NCI-H2107 (cell line): ENCODE data around the gene ATXN3L.
"Not testable (repeated sequence)": the region's sequence is repeated elsewhere in the genome, so short reads cannot be mapped to it uniquely, and the experiment has no call there.

Experiments
- DNase-seq: peaks from one replicate; lab custom pipeline; 2025; lab: John Stamatoyannopoulos, UW

Gene ATXN3L

GRCh38 chrX:13305108-13305507 is 14.7 kb downstream of the ATXN3L start:
- DNase-seq, result no peak

GRCh38 chrX:13304052-13304451 is 15.8 kb downstream of the ATXN3L start:
- no peak for DNase-seq

- not testable (repeated sequence) for DNase-seq
These were observed 16.6 kb downstream of the ATXN3L start for GRCh38 chrX:13303248-13303647.

- DNase-seq, result no peak
These were observed 21.0 kb downstream of the ATXN3L start for GRCh38 chrX:13298836-13299235.

- no peak for DNase-seq
These were observed 24.0 kb downstream of the ATXN3L start for GRCh38 chrX:13295841-13296240.

- DNase-seq, result no peak
These were observed 26.2 kb downstream of the ATXN3L start for GRCh38 chrX:13293700-13294099.

- no peak for DNase-seq
These were observed 28.8 kb downstream of the ATXN3L start for GRCh38 chrX:13290891-13291614.

GRCh38 chrX:13288671-13289070 is 31.2 kb downstream of the ATXN3L start:
- DNase-seq, result no peak

GRCh38 chrX:13287816-13288215 is 32.0 kb downstream of the ATXN3L start:
- DNase-seq, result no peak

GRCh38 chrX:13285693-13286092 is 34.2 kb downstream of the ATXN3L start:
- no peak for DNase-seq

- DNase-seq, result no peak
These were observed 34.6 kb downstream of the ATXN3L start for GRCh38 chrX:13285229-13285628.

- DNase-seq, result no peak
These were observed 35.3 kb downstream of the ATXN3L start for GRCh38 chrX:13284570-13284969.

- DNase-seq, result no peak
These were observed 35.8 kb downstream of the ATXN3L start for GRCh38 chrX:13283950-13284546.

GRCh38 chrX:13283512-13283911 is 36.3 kb downstream of the ATXN3L start:
- no peak for DNase-seq

- DNase-seq, result no peak
These were observed 38.6 kb downstream of the ATXN3L start for GRCh38 chrX:13281289-13281688.

- no peak for DNase-seq
These were observed 40.4 kb downstream of the ATXN3L start for GRCh38 chrX:13279279-13280018.

- DNase-seq, result no peak
These were observed 42.3 kb downstream of the ATXN3L start for GRCh38 chrX:13277539-13277938.

- no peak for DNase-seq
These were observed 42.9 kb downstream of the ATXN3L start for GRCh38 chrX:13276991-13277390.

GRCh38 chrX:13275031-13275430 is 44.8 kb downstream of the ATXN3L start:
- no peak for DNase-seq

GRCh38 chrX:13272426-13272825 is 47.4 kb downstream of the ATXN3L start:
- no peak for DNase-seq

GRCh38 chrX:13271511-13271910 is 48.3 kb downstream of the ATXN3L start:
- DNase-seq, result no peak

GRCh38 chrX:13270360-13270759 is 49.5 kb downstream of the ATXN3L start:
- no peak for DNase-seq

GRCh38 chrX:13268874-13269273 is 51.0 kb downstream of the ATXN3L start:
- no peak for DNase-seq
